HepG2 (cell line): ENCODE measurements around the gene CRNKL1. TPM values are rescaled to one million over a fixed set of nuclear protein-coding genes. Genes with fewer than 3 reads are reported as not detected.

Source experiments
- ATAC-seq: fragments of 200-7000 bp; cut with Tn5 transposase; 3 replicates; pipeline ENCODE4 v1.9.1; 2020; ENCODE audit warnings: mild to moderate bottlenecking, moderate library complexity
- BruUV-seq: library from RNA; stranded (reverse); fragments of 400-500 nt; replicated peaks from 2 replicates; lab custom pipeline; 2021; lab: Mats Ljungman, UMichigan
- CTCF ChIA-PET: fragments of 300-600 bp; formaldehyde crosslinking; extraction: SDS; loops from one replicate; lab custom pipeline; 2021; ENCODE audit warnings: low total read pairs, inconsistent platforms, low intra/inter-chr PET ratio; lab: Yijun Ruan, JAX
- POLR2A ChIA-PET: fragments of 350-600 bp; sonication (Branson Sonifier 250); formaldehyde crosslinking; loops from one replicate; lab custom pipeline; 2020; ENCODE audit warnings: antibody characterized with exemption, inconsistent platforms; lab: Yijun Ruan, JAX
- DNase-seq: peaks from one replicate; pipeline ENCODE4 v3.0.0-alpha.2; 2015; ENCODE audit warnings: low spot score
- FAIRE-seq: peaks from 3 replicates; lab custom pipeline; 2011; peaks lifted over from hg19 to GRCh38; lab: Jason Lieb, UNC
- H2AFZ ChIP-seq: one replicate; pipeline ENCODE4 v1.6.1; 2011; ENCODE audit warnings: low read length, inconsistent platforms
- H3K27ac ChIP-seq: fragments of 300-600 bp; 3 replicates; pipeline ENCODE4 v1.8.0; 2011; ENCODE audit warnings: mixed run types, mild to moderate bottlenecking, mixed read lengths, low read length, inconsistent platforms; ENCODE audit not compliant: insufficient read depth; ENCODE audit errors: extremely low read length
- H3K27me3 ChIP-seq, 2 experiments: fragments of 200-600 bp in 1 of 2; 2 replicates in 1 of 2; 3 replicates in 1 of 2; pipeline versions ENCODE4 v1.6.0 to v1.8.0; 2011; ENCODE audit warnings: low read length in 2 of 2, mild to moderate bottlenecking in 2 of 2, moderate library complexity in 2 of 2, inconsistent platforms in 1 of 2; ENCODE audit not compliant: insufficient read depth in 2 of 2, control insufficient read depth in 1 of 2
- H3K36me3 ChIP-seq, 2 experiments: fragments of 200-600 bp in 1 of 2; replicated peaks in 1 of 2; 2 replicates in 1 of 2; 3 replicates in 1 of 2; pipeline versions ENCODE4 v1.5.1 to v1.8.0; 2011; ENCODE audit warnings: low read length in 2 of 2, inconsistent platforms in 1 of 2; ENCODE audit not compliant: insufficient read depth in 2 of 2, control insufficient read depth in 1 of 2
- H3K4me1 ChIP-seq: 2 replicates; pipeline ENCODE4 v1.5.1; 2012; ENCODE audit warnings: low read length, inconsistent platforms; ENCODE audit not compliant: insufficient read depth
- H3K4me2 ChIP-seq: 2 replicates; pipeline ENCODE4 v1.6.0; 2011; ENCODE audit warnings: low read depth, low read length, inconsistent platforms
- H3K4me3 ChIP-seq, 3 experiments: fragments of 200-600 bp in 1 of 3; sonication (generic), shearing (Covaris generic) in 1 of 3; replicated peaks in 1 of 3; 2 replicates each; pipeline ENCODE4 v1.5.1; 2011 to 2016; ENCODE audit warnings: low read length in 3 of 3, inconsistent platforms in 2 of 3, low read depth in 2 of 3, mild to moderate bottlenecking in 2 of 3, control low read depth in 1 of 3, mixed read lengths in 1 of 3; ENCODE audit not compliant: insufficient read depth in 1 of 3
- H3K79me2 ChIP-seq: one replicate; pipeline ENCODE4 v1.6.1; 2011; ENCODE audit warnings: low read length, inconsistent platforms; ENCODE audit not compliant: insufficient read depth
- H3K9ac ChIP-seq: 2 replicates; pipeline ENCODE4 v1.6.0; 2011; ENCODE audit warnings: mild to moderate bottlenecking, low read depth, low read length, inconsistent platforms; ENCODE audit not compliant: insufficient read depth
- H3K9me3 ChIP-seq: 2 replicates; pipeline ENCODE4 v1.5.1; 2012; ENCODE audit warnings: mild to moderate bottlenecking, low read length
- H4K20me1 ChIP-seq: 2 replicates; pipeline ENCODE4 v1.6.0; 2011; ENCODE audit warnings: inconsistent platforms, mild to moderate bottlenecking, low read length, moderate library complexity; ENCODE audit not compliant: insufficient read depth
- ARID2 ChIP-seq: sonication (generic); formaldehyde crosslinking; IDR thresholded peaks from 2 replicates; pipeline ENCODE4 v1.8.1; 2022; ENCODE audit warnings: mild to moderate bottlenecking, missing genetic modification reagents, borderline replicate concordance
- CREM ChIP-seq, 2 experiments: sonication (generic) in 1 of 2; formaldehyde crosslinking in 1 of 2; IDR thresholded peaks; 2 replicates each; pipeline versions ENCODE4 v1.4.0 to v1.6.1; 2016 to 2020; ENCODE audit warnings: antibody characterized with exemption in 1 of 2, mild to moderate bottlenecking in 1 of 2, missing genetic modification reagents in 1 of 2
- DR1 ChIP-seq: sonication (generic); formaldehyde crosslinking; IDR thresholded peaks from 2 replicates; pipeline ENCODE4 v1.8.0; 2021; ENCODE audit warnings: mild to moderate bottlenecking, missing genetic modification reagents, inconsistent platforms
- EP300 ChIP-seq, 3 experiments: sonication (generic) in 1 of 3; formaldehyde crosslinking in 1 of 3; IDR thresholded peaks; 2 replicates each; pipeline versions ENCODE4 v1.5.1 to v1.6.1; 2011 to 2020; ENCODE audit warnings: low read depth in 2 of 3, low read length in 2 of 3, borderline replicate concordance in 1 of 3, improper control_type of control experiment in 1 of 3, mild to moderate bottlenecking in 1 of 3, missing genetic modification reagents in 1 of 3, moderate library complexity in 1 of 3
- FOXC1 ChIP-seq: sonication (generic); formaldehyde crosslinking; IDR thresholded peaks from 2 replicates; pipeline ENCODE4 v1.8.0; 2022; ENCODE audit warnings: mild to moderate bottlenecking, missing genetic modification reagents, borderline replicate concordance
- FOXK1 ChIP-seq: sonication (generic); formaldehyde crosslinking; IDR thresholded peaks from 2 replicates; pipeline ENCODE4 v1.4.0; 2020; ENCODE audit warnings: low read depth, missing genetic modification reagents, borderline replicate concordance
- KDM5A ChIP-seq: fragments of 200-600 bp; sonication (generic); IDR thresholded peaks from 2 replicates; pipeline ENCODE4 v1.7.0; 2018; ENCODE audit warnings: antibody characterized with exemption, mild to moderate bottlenecking, low read length, borderline replicate concordance
- MAFK ChIP-seq, 2 experiments: IDR thresholded peaks in 1 of 2; conservative IDR thresholded peaks in 1 of 2; 2 replicates each; pipeline ENCODE4 v1.6.1; 2011; ENCODE audit warnings: improper control_type of control experiment in 2 of 2, low read length in 2 of 2
- MEIS1 ChIP-seq: sonication (generic); formaldehyde crosslinking; IDR thresholded peaks from 2 replicates; pipeline ENCODE4 v1.9.0; 2021; ENCODE audit warnings: mild to moderate bottlenecking, missing genetic modification reagents, moderate library complexity, borderline replicate concordance
- MZF1 ChIP-seq: sonication (generic); formaldehyde crosslinking; IDR thresholded peaks from 2 replicates; pipeline ENCODE4 v1.8.1; 2023; ENCODE audit warnings: mild to moderate bottlenecking, missing genetic modification reagents, borderline replicate concordance
- POGZ ChIP-seq: sonication (generic); formaldehyde crosslinking; IDR thresholded peaks from 2 replicates; pipeline ENCODE4 v1.4.0; 2020; ENCODE audit warnings: mild to moderate bottlenecking, missing genetic modification reagents
- SRF ChIP-seq: IDR thresholded peaks from 2 replicates; pipeline ENCODE4 v1.6.1; 2011; ENCODE audit warnings: mild to moderate bottlenecking, low read depth, low read length, moderate library complexity
- ZNF121 ChIP-seq: sonication (generic); formaldehyde crosslinking; IDR thresholded peaks from 2 replicates; pipeline ENCODE4 v1.5.0; 2020; ENCODE audit warnings: mild to moderate bottlenecking, missing genetic modification reagents
- ZNF460 ChIP-seq: sonication (generic); formaldehyde crosslinking; IDR thresholded peaks from 2 replicates; pipeline ENCODE4 v1.5.1; 2020; ENCODE audit warnings: missing genetic modification reagents, mild to moderate bottlenecking, borderline replicate concordance
- ZNF670 ChIP-seq: sonication (generic); formaldehyde crosslinking; IDR thresholded peaks from 2 replicates; pipeline ENCODE4 v1.8.0; 2022; ENCODE audit warnings: mild to moderate bottlenecking, missing genetic modification reagents, borderline replicate concordance
- ZNF724P ChIP-seq: sonication (generic); formaldehyde crosslinking; IDR thresholded peaks from 2 replicates; pipeline ENCODE4 v1.8.0; 2022; ENCODE audit warnings: missing genetic modification reagents, borderline replicate concordance
- ZNF749 ChIP-seq: sonication (generic); formaldehyde crosslinking; IDR thresholded peaks from 2 replicates; pipeline ENCODE4 v1.8.0; 2022; ENCODE audit warnings: mild to moderate bottlenecking, missing genetic modification reagents, moderate library complexity, borderline replicate concordance
- ZSCAN9 ChIP-seq: IDR thresholded peaks from 2 replicates; pipeline ENCODE4 v1.6.1; 2016; ENCODE audit warnings: borderline replicate concordance
- in situ Hi-C: cut with HindIII; loops from 2 replicates; pipeline ENCODE4 v1.10.0; 2017; ENCODE audit warnings: low pct_unique_long_range_greater_than_20kb; ENCODE audit not compliant: extremely low pct_ligation_motif_present
- intact Hi-C: fragments of 100-400 bp; cut with micrococcal nuclease; formaldehyde crosslinking; loops from one replicate; pipeline ENCODE4 v1.10.0; 2022; ENCODE audit not compliant: unreplicated experiment
- polyA plus RNA-seq, 8 experiments: library from polyadenylated mRNA; depleted of rRNA in 3 of 8; stranded (reverse) in 7 of 8; unstranded in 1 of 8; fragments of >200 nt; fragmentation: Illumina TruSeq in 4 of 8; extraction: Trizol in 4 of 8; gene quantifications; 2 replicates each; pipeline versions ENCODE4 v1.2.1 to v1.2.3, GENCODE V29; 2011 to 2016; ENCODE audit warnings: low read depth in 4 of 8, missing spikeins in 1 of 8, mixed read lengths in 1 of 8; ENCODE audit not compliant: insufficient read depth in 1 of 8
- total RNA-seq, 5 experiments: library from RNA; depleted of rRNA; stranded (reverse); fragments of >200 nt; fragmentation: Illumina TruSeq; extraction: Trizol; gene quantifications; 2 replicates each; pipeline ENCODE4 v1.2.3, GENCODE V29; 2016; ENCODE audit warnings: low read depth in 1 of 5
- TF ChIP-seq, protein P1 (sequence below): sonication (generic); formaldehyde crosslinking; IDR thresholded peaks from 2 replicates; pipeline ENCODE4 v1.8.0; 2022; ENCODE audit warnings: mild to moderate bottlenecking, missing genetic modification reagents, borderline replicate concordance

Gene CRNKL1
- total and polyA plus RNA-seq, 2 of the 13 experiments (the other 11 are each of a cell fraction or from before 2014, with no cell fraction given): 12.3 to 64.5 TPM

DNA sequence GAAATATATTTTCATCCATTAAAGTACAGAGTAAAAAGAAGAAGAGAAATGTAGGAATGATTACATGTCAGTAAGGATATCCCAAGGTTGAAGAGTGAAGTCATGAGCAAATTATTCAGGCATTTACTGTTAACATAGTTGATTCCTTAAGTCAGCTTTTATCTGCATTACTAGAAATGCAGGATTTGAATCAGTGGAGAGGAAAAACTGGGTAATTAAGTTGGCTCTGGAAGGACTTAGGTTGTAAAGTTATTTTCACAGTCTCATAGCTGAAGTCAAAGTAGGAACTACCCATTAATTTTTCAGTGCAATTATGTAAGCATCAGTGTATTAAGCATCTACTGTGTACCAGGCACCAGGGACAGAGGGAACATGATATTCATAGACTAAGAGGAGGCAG is 27.3 kb downstream of the CRNKL1 start:
- no peak overlapping the region for H3K9ac ChIP-seq
- BruUV-seq: no TSS peak
- no peak for DNase-seq
- in situ Hi-C loops (no loop called here), intact Hi-C loops (no loop called here)
- no peaks in the 10 kb centered on the region; the same call in 1 of the 2 replicates for H4K20me1 ChIP-seq
- ChIA-PET POLR2A (interaction anchor here (3.0 kb wide), 1 partner anchor 8 kb away, joined by 11 read pairs; the partner anchor contains the start of gene NAA20), CTCF (no interaction called here)
- no peaks in the 10 kb centered on the region for H3K9me3 ChIP-seq
- H3K4me2 ChIP-seq: no peak overlapping the region
- H3K36me3 ChIP-seq: peaks cover 13 to 76% of the 10 kb centered on the region in 2 experiments
- no peaks in the 10 kb centered on the region for H3K27me3 ChIP-seq
- FAIRE-seq: no peak
- no peak overlapping the region for H2AFZ ChIP-seq
- peaks cover 75% of the 10 kb centered on the region for H3K79me2 ChIP-seq
- H3K4me1 ChIP-seq: peaks cover 19% of the 10 kb centered on the region
- H3K4me3 ChIP-seq: no peak overlapping the region
- H3K27ac ChIP-seq: no peak overlapping the region
- no peak for ATAC-seq
- no peak for TF ChIP-seq FOXC1
- no peak for TF ChIP-seq ZNF670 (CRISPR knock-in tag)
- TF ChIP-seq FOXK1 (CRISPR knock-in tag): no peak
- TF ChIP-seq ZSCAN9 (CRISPR knock-in tag): no peak
- no peak for TF ChIP-seq KDM5A
- no peak for TF ChIP-seq CREM (IDR thresholded peaks at IDR 0.05)
- no peak for TF ChIP-seq CREM (CRISPR knock-in tag; IDR thresholded peaks at IDR 0.05)
- no peak for TF ChIP-seq ZNF724P
- no peak for TF ChIP-seq EP300 (IDR thresholded peaks at IDR 0.05; ENCODE audit: low read depth in 2 of 2, low read length in 2 of 2)
- no peak for TF ChIP-seq EP300 (CRISPR knock-in tag; IDR thresholded peaks at IDR 0.05; ENCODE audit: borderline replicate concordance)
- no peak for TF ChIP-seq MEIS1 (CRISPR knock-in tag)
- TF ChIP-seq SRF: no peak
- no peak for TF ChIP-seq POGZ (CRISPR knock-in tag)
- no peak for TF ChIP-seq ZNF460 (CRISPR knock-in tag)
- TF ChIP-seq ZNF121 (CRISPR knock-in tag): no peak
- no peak for TF ChIP-seq DR1 (CRISPR knock-in tag)
- no peak for TF ChIP-seq MAFK (conservative IDR thresholded peaks at IDR 0.05 in 1 of 2, IDR thresholded peaks at IDR 0.05 in 1 of 2; ENCODE audit: low read length in 2 of 2)
- TF ChIP-seq ARID2 (CRISPR knock-in tag): no peak
- TF ChIP-seq ZNF749: no peak
- TF ChIP-seq, protein P1, sequence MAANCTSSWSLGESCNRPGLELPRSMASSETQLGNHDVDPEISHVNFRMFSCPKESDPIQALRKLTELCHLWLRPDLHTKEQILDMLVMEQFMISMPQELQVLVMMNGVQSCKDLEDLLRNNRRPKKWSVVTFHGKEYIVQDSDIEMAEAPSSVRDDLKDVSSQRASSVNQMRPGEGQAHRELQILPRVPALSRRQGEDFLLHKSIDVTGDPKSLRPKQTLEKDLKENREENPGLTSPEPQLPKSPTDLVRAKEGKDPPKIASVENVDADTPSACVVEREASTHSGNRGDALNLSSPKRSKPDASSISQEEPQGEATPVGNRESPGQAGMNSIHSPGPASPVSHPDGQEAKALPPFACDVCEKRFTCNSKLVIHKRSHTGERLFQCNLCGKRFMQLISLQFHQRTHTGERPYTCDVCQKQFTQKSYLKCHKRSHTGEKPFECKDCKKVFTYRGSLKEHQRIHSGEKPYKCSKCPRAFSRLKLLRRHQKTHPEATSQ (CRISPR knock-in tag): no peak
- TF ChIP-seq MZF1 (CRISPR knock-in tag): no peak
